Sigmoid colon (tissue), 4 donors: ENCODE data around the gene FBXW4.

Experiments used
- CTCF ChIP-seq, 4 experiments: fragments of 450-650 bp in 3 of 4; fragments of 200-600 bp in 1 of 4; IDR thresholded peaks; one replicate each; pipeline ENCODE4 v1.5.1; 2016 to 2019; ENCODE audit warnings: antibody characterized with exemption in 4 of 4, mild to moderate bottlenecking in 3 of 4, moderate library complexity in 2 of 4
- EP300 ChIP-seq, 4 donors: sonication (generic); formaldehyde crosslinking; IDR thresholded peaks; one replicate each; pipeline ENCODE4 v1.6.1; 2017; ENCODE audit warnings: antibody characterized with exemption in 4 of 4
- POLR2A ChIP-seq, 2 donors: fragments of 450-650 bp; IDR thresholded peaks; one replicate each; pipeline ENCODE4 v1.6.1; 2016; ENCODE audit warnings: antibody characterized with exemption in 2 of 2, mild to moderate bottlenecking in 2 of 2, moderate library complexity in 2 of 2

- no peak for TF ChIP-seq CTCF (IDR thresholded peaks at IDR 0.05)
- no peak for TF ChIP-seq POLR2A (IDR thresholded peaks at IDR 0.05)
- no peak for TF ChIP-seq EP300 (IDR thresholded peaks at IDR 0.05)
Observed at GRCh38 chr10:101669181-101669580, 25.8 kb downstream of the FBXW4 start.
